HG02885 (cell line): Measurements from ENCODE around the gene PRPF31.
"Not testable (repeated sequence)": the region's sequence is repeated elsewhere in the genome, so short reads cannot be mapped to it uniquely, and the experiment has no call there.

Experiments used
- ATAC-seq: cut with Tn5 transposase; IDR thresholded peaks from one replicate; pipeline ENCODE4 v1.9.1; 2021; ENCODE audit warnings: mild to moderate bottlenecking; ENCODE audit not compliant: unreplicated experiment, poor library complexity

The PRPF31 gene

GRCh38 chr19:54160182-54160811, 44.7 kb downstream of the PRPF31 start:
- ATAC-seq, result no peak

DNA sequence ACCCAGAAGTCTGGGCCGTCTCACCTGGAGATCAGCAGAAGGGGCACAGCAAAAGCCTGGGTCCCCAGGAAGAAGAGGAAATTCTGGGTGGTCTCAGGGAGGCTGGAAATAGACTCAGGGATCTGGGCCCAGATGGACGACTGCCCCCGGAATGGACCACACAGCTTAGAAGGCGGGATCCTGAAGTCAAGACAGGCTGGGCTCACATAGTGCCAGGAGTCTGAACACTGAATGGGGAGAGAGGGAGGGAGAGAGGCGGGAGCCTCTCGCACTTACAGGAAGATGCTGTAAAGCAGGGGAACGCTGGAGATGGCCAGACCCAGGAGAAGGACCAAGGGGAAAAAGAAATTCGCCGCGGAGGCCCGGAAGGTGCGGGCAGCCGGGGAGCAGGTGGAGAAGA, 45.3 kb downstream of the PRPF31 start:
- no peak for ATAC-seq

DNA sequence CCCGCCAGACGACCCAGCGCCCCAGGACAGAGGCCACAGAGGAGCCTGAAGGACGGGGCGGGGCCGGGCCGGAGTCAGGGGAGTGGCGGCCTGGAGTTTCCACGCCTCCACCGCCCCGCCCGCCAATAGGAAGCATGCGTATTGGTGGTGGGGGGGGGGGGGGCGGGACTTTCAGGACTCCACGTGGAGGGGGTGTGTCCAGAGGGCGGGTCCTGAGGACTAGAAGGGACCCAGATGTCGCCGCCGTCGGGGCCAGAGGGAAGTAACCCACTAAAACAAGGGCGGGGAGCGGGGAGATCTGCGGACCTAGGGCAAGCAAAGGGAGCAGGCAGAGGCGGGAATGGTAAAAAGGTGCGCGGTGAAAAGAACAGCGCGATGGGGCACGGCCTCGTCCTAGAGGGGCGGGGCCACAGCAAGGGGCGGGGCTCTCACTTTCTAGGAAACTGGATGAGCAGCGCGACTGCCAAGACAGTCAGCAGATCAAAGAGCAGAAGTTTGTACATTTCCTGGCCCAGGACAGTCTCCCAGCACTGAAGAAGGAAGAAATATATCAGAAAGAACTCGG, 46.8 kb downstream of the PRPF31 start:
- no peak for ATAC-seq

DNA sequence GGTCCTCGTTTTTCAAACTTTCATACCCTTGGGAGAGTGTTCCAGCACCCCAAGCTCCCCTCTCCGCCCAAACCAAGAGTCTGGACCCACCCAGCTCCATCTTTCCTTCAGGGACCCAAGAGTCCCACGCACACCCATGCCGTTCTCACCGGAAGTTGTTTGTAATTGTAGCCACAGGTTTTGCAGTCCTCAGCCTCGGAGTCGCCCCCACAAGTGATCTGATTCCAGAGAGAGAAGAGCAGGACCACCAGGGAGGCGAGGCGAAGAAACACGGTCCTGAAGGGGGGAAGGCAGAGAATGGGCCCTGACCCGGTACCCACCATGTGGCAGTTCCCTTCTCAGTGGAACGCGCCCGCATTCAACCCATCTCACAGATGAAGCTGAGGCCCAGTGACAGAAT, 47.3 kb downstream of the PRPF31 start:
- no peak for ATAC-seq

DNA sequence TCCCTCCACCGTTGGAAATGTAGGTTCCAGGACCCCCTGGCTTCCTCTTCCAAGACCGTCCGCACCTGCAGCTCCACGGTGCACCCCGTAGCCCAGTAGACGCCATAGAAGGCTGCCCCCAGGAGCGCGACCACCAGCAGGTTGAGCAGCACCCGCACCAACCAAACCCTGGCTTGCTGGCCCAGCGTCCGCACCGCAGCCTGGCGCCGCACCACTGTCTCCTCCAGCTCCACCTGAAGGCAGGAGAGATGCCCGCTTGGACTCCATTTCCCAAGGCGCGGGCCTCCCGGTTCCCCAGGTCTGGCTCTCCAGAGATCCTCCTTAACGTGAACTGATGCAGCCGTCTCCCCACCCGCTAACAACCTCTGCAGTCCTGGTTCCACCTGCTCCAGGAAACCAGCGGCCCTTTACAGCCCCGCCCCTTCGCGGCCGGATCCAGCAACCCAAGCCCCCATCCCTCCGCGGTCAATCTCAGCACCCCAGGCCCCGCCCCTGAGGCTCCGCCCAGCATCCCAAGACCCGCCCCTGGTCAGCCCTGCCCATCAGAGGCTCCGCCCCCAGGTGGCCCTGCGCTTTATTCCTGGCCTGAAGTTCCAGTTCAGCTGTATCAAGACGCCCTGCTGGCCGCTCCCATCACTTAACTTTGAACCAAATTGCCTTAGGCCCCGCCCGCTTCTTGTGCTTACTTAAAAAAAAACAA, 49.0 kb downstream of the PRPF31 start:
- ATAC-seq, result no peak

GRCh38 chr19:54165222-54165621, 49.7 kb downstream of the PRPF31 start:
- ATAC-seq, result no peak

GRCh38 chr19:54168174-54168917, 52.8 kb downstream of the PRPF31 start:
- ATAC-seq, result peak; percentile 66

DNA sequence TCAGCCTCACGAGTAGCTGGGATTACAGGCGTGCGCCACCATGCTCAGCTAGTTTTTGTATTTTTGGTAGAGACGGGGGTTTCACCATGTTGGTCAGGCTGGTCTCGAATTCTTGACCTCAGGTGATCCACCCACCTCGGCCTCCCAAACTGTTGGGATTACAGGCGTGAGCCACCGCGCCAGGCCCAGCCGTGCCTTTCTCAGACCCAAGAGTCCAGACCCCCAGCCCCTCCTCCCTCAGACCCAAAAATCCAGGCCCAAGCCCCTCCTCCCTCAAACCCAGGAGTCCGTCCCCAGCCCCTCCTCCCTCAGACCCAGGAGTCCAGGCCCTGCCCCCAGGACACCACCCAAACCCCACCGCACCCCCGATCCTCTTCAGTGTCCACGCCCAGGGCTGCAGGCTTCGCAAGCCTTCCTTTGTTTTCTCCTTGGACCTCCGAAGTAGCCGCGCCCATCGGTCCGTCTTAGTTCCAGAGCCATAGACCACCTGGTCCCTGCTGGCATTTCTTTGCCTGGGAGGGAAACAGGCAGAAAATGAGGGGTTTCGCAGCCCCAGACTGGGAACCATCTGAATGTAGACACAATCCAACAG, 53.7 kb downstream of the PRPF31 start:
- no peak for ATAC-seq

DNA sequence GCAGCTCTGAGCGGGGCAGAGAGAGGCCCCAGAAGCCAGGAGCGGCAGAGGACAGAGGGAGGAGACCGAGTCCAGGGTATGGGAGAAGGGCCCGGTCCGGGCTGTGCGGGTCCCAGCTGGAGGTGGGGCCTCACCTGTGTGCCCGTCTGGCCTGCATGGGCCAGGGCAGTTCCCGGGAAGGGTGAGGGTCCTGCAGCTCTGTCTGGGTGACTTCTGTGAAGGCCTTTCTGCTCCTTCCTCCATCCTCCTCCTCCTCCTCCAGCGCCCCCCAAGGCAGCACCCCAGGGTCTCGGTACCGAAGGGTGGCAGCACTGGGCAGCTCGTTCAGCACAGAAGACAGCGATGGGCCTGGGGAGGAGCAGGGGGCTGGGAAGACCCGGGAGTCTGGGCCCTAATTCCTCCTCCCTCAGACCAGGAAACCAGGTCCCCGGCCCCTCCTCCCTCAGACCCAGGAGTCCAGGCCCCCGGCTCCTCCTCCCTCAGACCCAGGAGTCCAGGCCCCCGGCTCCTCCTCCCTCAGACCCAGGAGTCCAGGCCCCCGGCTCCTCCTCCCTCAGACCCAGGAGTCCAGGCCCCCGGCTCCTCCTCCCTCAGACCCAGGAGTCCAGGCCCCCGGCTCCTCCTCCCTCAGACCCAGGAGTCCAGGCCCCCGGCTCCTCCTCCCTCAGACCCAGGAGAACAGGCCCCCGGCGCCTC, 56.3 kb downstream of the PRPF31 start:
- ATAC-seq, result not testable (repeated sequence)

GRCh38 chr19:54172471-54173358, 57.2 kb downstream of the PRPF31 start, which contains the start of gene TMC4:
Gene TMC4, minus strand, starts transcription at chr19:54173160. Its CDS starts 43 bp downstream, at chr19:54173117.
- no peak for ATAC-seq

DNA sequence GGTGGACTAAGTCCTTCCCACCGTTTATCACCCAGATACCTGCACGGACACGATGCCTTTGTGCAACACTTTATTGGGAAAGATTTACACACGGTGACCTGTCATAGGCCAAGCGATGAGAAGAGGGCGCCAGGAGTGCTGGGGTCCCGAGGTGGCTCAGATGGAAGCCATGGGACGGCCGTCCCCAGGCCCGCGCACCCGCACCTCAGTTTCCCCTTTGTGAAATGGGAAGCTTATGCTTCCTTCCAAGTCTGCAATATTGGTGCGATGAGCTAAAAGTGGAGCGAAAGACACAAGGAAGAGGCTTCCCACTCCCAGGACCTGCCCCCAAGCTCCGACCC, 57.8 kb downstream of the PRPF31 start:
- ATAC-seq, result no peak

DNA sequence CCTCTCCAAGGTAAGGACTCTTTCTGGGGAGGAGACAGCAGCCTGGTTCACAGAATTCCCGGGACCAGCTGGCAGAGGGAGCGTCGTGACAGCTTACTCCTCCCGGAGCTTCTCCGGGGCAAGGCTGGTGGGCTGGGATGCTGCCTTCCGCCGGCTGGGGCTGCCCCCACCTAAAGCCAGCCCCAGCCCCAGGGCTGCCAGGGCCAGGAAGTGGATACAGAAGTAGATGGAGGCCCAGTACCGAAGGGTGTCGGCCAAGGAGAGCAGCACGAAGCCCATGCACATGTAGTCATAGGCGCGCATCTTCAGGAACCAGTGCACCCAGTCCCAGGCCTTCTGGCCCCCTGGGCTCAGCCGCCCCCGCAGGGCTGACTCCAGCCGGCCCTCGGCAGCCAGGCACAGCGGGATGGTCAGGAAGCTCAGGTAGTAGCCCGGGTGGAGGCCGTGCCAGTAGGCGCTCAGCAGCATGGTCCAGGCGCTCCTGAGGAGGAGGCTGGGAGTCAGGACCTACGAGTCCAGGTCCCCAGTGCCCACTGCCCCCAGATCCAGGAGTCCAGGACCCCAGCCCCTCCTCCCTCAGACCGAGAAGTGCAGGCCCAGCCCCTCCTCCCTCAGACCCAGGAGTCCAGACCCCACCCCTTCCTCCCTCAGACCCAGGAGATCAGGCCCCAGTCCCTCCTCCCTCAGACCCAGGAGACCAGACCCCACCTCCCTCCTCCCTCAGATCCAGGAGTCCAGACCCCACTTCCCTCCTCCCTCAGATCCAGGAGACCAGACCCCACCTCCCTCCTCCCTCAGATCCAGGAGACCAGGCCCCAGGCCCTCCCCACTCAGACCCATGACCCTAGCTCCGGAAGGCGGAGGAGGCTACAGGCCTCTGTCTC, 58.6 kb downstream of the PRPF31 start:
- ATAC-seq, result no peak

GRCh38 chr19:54178581-54179261, 63.2 kb downstream of the PRPF31 start:
- ATAC-seq, result no peak

- ATAC-seq, result no peak
These were observed 63.8 kb downstream of the PRPF31 start for GRCh38 chr19:54179262-54179852.

- ATAC-seq, result no peak
These were observed 64.4 kb downstream of the PRPF31 start for GRCh38 chr19:54179921-54180461.

GRCh38 chr19:54180691-54181091, 65.1 kb downstream of the PRPF31 start:
- ATAC-seq, result no peak
